NCI-H2196 treated with DMSO at 0.1 percent for 48 hours (cell line): Measurements from ENCODE around the gene OR2A14.
"Not testable (repeated sequence)": the region's sequence is repeated elsewhere in the genome, so short reads cannot be mapped to it uniquely, and the experiment has no call there.

Source experiments
- DNase-seq: peaks from one replicate; lab custom pipeline; 2025; ENCODE audit not compliant: unreplicated experiment; lab: John Stamatoyannopoulos, UW

The OR2A14 gene, protein sequence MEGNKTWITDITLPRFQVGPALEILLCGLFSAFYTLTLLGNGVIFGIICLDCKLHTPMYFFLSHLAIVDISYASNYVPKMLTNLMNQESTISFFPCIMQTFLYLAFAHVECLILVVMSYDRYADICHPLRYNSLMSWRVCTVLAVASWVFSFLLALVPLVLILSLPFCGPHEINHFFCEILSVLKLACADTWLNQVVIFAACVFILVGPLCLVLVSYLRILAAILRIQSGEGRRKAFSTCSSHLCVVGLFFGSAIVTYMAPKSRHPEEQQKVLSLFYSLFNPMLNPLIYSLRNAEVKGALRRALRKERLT

DNA sequence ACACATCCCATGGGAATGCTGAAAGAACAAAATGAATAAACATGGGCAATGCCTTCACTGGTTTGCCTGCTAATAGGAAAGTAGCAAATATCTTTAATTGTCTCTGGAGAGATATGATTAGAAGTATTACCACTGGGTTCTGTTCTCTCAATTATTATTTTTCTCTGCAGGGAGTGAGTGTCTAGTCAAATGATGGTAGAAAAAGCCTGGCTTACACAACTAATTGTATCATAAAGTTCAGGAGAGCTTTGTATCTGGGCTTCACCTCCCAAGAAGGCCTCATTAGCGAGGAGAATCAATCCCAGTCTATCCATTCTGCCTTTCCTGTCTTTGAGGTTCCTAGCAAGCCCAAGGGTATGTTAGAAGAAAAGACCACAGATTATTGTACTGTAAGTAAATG is at the start of gene OR2A14:
Gene OR2A14, plus strand, starts transcription at position 301 of the 400 bp plus-strand sequence. CDS start 5,937 bp downstream, outside the sequence.
- no peak for DNase-seq

DNA sequence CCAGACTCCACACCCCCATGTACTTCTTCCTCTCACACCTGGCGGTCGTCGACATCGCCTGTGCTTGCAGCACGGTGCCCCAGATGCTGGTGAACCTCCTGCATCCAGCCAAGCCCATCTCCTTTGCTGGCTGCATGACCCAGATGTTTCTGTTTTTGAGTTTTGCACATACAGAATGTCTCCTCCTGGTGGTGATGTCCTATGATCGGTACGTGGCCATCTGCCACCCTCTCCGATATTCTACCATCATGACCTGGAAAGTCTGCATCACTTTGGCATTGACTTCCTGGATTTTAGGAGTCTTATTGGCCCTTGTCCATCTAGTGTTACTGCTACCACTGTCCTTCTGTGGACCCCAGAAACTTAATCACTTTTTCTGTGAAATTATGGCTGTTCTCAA is 48.6 kb upstream of the OR2A14 start:
- no peak for DNase-seq

DNA sequence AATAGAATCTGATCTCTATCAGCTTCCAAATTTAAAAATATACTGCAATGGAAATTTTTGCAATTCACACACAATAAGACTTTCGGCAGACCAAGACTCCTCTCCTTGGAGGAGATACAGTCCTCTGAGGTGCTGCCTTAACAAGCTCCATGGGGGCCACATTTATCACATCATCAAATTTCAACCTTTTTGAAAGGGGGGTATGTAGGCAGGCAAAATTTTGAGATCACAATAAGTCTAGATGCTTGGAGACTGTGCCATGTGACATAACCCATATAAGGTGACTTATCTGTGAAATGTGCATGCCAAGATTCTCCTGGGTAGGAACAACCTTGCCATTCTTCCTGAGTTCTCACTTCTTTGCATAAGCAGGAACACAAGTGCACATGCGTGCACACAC is 37.0 kb upstream of the OR2A14 start, which contains the start of gene OR2A12:
Gene OR2A12, plus strand, starts transcription at position 301 of the 400 bp plus-strand sequence. CDS start 8,830 bp downstream, outside the sequence.
- no peak for DNase-seq

DNA sequence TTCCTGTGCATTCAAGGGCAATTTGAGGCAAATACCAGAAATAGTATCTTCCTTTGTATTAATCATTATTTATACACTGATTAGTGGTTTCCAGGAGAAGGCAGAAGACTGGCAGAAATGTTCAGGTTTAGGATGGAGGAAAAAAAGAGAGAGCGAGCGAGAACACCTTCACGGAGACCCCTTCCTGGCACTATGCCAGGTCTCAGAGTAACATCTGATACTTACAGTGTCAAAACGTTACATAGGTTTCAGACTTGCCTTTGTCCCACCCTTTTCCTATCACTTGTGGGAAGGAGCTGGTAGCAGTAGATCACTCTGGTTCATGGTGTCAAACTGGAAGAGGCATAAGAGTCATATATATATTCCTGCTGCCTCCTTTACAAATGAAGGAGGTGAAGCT is 36.2 kb upstream of the OR2A14 start:
- DNase-seq, result no peak

DNA sequence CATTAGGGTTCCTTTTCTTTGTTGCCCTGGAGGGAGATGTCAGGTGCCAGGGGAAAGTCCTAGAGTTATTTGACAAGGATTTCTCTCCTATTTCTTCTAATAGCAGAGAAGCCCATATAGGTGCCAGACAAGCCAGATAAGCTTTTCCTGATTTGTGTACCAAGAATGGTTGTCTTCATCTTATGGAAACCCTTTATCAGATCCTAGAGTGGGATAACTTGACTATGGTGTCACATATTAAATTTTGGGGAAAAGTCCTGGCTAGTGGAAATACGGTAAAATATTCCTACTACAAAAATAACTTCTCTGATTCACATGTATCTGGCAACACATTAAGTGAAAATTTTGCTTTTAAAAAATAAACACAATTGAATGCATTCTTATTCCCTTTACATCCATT is 35.7 kb upstream of the OR2A14 start:
- DNase-seq, result no peak

DNA sequence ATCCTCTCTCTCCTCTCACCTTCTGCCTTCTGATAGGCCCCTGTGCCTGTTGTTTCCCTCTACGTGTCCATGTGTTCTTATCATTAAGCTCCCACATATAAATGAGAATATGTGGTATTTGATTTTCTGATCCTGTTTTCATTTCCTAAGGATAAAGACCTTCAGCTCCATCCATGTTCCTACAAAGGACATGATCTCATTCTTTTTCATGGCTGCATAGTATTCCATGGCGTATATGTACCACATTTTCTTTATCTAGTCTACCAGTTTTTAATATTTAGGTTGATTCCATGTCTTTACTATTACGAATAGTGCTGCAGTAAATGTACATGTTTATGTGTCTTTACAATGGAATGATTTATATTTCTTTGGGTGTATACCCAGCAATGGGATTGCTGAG is 32.3 kb upstream of the OR2A14 start:
- DNase-seq, result no peak

DNA sequence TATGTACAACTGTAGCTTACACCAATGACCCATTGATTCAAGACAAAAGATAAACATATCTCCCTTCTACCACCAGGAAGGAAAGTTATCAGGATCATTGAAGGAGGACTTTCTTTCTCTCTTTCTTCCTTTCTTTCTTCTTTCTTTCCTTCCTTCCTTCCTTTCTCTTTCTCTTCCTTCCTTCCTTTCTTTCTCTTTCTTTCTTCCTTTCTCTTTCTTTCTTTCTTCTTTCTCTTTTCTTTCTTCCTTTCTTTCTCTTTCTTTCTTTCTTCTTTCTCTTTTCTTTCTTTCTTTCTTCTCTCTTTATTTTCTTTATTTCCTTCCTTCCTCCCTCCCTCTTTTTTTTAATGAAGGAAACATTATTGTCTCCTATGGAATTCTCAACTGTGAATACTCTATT is 24.2 kb upstream of the OR2A14 start:
- no peak for DNase-seq

DNA sequence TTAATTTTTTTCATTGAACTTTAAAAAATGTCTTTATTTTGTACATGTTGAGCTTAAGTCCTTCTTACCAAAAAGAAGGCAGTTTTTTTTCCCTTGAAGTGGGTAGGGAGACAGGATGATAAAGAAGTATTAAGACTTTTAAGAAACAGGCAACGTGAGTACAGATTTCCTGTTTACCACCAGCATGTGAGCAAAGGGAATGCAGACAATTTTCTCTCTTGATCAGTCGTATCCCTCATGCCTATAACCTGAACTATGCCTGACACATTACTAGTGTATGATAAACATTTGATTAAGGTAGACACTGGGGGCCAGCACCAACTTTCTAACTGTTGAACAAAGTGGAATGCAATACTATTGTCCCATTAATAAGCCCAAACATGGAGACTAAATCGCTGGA is 22.4 kb upstream of the OR2A14 start:
- no peak for DNase-seq

DNA sequence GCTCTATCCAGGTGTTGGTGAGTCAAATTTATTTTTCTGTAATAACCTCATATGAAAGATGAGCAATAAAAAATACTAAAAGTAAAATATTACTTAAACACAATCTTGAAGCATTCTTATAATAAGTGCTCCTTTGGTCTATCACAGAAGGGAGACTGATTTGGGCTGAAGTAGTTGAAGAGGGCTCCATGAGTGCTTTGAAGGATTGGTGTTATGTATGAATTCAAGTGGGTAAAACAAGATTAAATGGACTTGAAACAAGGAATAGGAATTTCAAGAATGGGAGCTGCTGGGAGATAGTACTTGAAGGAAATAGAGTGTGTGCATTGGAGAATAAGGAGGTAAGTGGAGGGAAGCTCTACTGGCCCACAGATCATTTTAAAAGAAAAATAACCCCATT is 20.9 kb upstream of the OR2A14 start:
- no peak for DNase-seq

DNA sequence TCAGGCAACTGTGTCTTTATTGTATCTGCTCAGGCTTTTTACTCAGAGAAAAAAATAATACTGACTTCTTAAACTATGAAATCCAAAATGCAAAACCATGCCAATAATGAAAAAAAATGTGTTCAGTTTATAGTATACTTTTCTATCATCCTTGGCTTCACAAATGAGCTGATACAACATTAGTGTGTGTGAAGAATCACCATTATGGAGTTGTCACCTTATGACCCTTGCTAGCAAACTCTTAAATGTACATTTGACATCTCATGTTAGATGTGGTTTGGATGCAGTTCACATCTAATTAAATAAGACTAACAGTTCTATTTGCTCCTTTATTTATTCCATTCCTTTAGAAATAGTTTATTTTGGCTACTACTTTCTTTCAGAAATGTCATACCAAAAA is 17.8 kb upstream of the OR2A14 start:
- DNase-seq, result no peak

DNA sequence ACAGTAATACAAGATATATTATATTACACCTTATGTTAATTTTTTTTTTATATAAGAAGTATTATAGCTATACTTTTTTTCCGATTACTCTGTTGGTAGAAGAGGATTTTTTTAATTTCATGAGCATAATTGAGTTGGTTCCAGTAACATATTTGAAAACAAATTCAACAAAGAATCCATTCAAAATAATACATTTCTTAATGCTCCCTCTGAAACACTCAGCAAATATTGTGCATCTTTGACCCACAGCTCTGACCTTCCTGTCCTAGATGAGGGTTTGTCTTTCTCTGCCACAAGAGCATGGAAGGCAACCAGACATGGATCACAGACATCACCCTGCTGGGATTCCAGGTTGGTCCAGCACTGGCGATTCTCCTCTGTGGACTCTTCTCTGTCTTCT is 13.7 kb upstream of the OR2A14 start, which contains the start of gene OR2A2:
Gene OR2A2, plus strand, starts transcription at position 301 of the 400 bp plus-strand sequence. Its CDS starts 0 bp downstream, at position 301.
- DNase-seq, result no peak

DNA sequence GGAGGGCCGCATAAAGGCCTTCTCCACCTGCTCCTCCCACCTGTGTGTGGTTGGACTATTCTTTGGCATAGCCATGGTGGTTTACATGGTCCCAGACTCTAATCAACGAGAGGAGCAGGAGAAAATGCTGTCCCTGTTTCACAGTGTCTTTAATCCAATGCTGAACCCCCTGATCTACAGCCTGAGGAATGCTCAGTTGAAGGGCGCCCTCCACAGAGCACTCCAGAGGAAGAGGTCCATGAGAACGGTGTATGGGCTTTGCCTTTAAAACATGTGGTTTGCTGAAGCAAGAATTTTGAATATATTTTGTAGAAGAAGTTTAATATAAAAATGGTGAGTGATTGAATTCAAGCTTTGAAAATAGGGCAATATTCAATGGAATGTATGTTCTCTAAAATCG is 12.7 kb upstream of the OR2A14 start:
- DNase-seq, result no peak

DNA sequence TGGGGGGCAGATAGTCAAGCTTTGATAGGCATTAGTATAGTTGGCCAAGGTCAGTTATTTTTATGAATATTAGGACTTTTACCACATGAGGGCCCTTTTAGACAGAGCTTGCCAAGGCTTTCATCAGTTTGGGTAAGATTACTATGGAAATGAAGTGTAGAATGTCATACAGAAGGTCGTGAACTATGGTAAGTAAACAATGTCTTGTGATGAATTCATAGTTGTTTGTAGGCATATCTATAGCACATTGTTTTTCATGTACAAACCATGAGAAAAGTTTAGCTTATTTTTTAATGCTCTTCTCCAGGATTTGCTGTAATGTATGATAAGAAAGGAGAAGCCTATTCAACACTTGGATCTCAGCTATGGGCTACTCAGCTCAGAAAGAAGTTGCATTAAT is 9.3 kb upstream of the OR2A14 start:
- no peak for DNase-seq

DNA sequence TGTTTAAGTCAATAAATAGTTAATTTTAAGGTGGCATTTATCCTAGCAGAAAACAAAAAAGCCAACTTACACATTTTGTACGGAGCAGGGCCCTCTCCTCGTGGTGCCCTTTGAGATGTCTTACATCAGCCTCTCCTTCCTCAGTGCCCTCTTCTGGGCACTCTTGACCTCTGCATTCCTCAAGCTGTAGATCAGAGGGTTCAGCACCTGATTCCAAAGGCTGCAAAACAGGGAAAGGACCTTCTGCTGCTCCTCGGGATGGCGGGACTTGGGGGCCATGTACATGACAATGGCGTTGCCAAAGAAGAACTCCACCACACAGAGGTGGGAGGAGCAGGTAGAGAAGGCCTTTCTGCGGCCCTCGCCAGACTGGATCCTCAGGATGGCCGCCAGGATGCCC is 4.6 kb upstream of the OR2A14 start:
- DNase-seq, result no peak

DNA sequence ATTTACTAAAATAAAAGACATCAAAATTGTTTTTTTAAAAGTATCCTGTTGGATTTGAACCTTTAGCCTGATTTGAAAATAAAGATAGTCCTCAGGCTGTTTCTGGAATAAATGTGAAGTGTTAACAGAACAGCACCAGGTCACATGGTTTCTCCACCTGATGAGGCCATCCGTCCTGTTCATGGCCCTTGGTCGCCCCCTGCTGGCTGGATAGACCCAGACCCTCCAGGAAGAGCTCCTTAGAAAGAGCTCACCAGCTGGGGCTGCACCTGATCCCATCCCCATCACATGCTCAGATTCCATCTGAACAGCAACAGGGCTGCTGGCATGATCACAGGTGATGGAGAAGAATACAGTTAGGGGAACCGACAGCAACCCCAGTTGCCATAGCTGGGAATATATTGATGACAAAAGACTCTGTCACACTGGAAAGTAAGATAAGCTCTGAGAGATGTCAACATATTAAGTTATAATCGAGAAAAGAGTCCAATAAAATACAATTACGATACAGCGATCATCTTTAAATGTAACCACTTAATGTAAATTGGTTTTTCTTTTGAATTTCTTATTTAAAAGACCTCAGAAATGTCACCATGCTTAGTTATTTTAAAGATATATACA is 4.8 kb downstream of the OR2A14 start:
- DNase-seq, result peak; percentile 12

DNA sequence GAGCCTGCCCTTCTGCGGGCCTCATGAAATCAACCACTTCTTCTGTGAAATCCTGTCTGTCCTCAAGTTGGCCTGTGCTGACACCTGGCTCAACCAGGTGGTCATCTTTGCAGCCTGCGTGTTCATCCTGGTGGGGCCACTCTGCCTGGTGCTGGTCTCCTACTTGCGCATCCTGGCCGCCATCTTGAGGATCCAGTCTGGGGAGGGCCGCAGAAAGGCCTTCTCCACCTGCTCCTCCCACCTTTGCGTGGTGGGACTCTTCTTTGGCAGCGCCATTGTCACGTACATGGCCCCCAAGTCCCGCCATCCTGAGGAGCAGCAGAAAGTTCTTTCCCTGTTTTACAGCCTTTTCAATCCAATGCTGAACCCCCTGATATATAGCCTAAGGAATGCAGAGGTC is 6.6 kb downstream of the OR2A14 start:
- not testable (repeated sequence) for DNase-seq

DNA sequence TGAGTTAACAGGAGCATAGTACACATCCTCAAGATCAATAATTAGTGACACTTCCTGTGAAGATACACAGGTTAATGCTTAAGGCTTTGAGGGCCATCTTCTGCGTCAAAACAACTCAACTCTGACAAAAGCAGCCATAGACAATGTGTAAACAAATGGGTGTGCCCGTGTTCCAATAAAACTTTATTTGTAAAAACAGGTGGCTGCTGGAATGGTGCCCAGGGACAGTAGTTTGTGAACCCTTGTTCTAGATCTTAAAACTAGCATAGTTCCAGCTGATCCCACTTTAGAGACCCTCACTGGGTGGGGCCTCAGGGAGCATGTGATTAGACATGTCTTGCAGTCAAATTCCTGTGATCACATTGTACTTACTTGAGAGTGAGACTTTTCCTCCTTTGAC is 7.8 kb downstream of the OR2A14 start:
- DNase-seq, result no peak

DNA sequence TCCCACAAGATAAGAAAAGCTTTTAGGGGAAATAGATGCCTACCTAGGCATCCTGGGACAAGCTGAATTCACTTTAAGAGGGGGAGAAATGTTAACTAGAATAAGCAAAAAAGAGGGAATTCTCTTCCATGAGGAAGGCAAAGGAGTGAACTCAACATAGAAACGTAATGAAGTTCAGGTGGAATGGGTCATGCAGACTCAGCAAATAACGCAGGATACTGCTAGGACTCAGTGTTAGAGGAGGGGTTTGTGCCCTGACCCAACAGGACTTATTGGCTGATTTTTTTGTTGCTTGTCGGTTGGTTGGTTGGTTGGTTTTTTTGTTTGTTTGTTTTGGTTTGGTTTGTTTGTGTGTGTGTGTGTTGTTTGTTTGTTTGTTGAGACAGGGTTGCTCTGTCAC is 9.3 kb downstream of the OR2A14 start:
- DNase-seq, result no peak

DNA sequence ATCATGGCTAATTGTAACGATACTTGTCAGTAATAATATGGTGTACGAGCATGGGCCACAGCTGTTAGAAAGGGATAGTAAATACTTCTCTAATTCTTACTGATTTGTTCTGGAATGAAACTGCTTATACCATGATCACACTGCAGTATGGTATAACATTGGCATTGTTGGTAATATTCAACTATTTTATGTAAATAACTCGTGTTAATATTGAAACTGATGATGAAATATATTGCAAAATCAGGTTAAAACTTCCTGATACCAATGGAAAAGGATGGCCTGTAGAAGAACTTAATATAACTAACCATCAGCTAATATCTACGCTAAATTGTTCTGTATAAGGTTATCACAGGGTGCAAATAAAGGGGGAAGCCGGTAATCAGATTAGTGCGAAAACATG is 10.3 kb downstream of the OR2A14 start:
- no peak for DNase-seq

DNA sequence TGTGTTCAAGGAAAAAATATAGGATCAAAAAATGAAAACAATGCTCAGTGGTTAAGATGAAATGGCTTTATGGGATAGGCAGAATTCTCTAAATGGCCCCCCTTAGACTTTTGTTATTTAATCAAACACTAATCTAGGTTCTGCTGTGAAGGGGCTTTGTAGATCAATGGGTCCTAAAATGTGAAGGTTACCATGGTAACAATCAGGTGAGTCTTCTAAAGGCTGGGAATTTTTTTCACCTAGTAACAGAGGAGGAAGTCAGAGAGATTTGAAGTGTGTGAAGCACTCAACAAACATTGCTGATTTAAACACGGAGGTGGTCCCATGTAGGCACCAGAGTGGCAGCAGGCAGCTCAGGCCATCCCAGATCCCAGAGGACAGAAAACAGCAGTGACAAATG is 11.1 kb downstream of the OR2A14 start:
- DNase-seq, result no peak

DNA sequence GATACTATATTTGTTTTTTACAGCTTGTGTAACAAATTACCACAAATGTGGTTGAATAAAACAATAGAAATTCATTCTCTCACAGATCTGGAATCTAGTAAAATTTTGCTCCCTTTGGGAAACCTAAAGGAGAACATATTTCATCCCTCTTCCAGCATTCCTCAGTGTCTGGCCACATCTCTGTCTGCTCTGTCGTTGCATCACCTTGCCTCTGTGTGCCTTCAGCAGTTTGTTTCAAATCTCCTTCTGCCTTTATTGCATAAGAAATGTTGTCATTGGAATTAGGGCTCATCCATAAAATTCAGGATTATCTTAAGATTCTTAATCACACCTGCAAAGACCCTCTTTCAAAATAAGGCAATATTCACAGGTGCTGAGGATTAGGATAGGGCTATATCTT is 14.5 kb downstream of the OR2A14 start:
- DNase-seq, result no peak

DNA sequence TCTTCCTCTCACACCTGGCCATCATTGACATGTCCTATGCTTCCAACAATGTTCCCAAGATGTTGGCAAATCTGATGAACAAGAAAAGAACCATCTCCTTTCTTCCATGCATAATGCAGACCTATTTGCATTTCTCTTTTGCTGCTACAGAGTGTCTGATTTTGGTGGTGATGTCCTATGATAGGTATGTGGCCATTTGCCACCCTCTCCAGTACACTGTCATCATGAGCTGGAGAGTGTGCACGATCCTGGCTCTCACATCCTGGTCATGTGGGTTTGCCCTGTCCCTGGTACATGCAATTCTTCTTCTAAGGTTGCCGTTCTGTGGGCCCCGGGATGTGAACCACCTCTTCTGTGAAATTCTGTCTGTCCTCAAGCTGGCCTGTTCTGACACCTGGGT is 19.2 kb downstream of the OR2A14 start:
- no peak for DNase-seq

DNA sequence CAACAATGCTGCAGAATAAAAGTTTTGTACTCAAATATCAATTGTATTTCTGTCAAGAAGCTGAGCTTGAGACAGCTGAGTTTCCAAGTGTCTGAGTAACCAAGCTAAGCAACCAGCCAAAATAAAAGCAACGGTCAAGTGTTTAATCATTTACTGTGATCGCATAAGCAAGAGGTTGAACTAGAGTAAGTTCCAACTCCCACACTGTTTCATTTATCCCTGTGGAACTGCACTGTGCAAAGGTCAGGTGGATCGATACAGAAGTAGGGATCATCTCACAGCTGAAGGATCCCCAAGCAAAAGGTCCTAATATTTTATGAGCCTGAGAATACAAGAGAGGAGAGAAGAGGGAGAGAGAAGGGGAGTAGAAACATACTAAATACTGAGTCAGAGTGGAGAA is 21.4 kb downstream of the OR2A14 start:
- DNase-seq, result no peak
